ENCODE measurements around the gene PLXNA2. TPM values are rescaled to one million over a fixed set of nuclear protein-coding genes. Genes with fewer than 3 reads are reported as not detected.
A peak's percentile ranks its signal among the peaks of the same experiment; 100 is the strongest.

Gene PLXNA2
- polyA plus RNA-seq, 1 of the 3 experiments (the other 2 are of a cell fraction) = 8.5 TPM

DNA sequence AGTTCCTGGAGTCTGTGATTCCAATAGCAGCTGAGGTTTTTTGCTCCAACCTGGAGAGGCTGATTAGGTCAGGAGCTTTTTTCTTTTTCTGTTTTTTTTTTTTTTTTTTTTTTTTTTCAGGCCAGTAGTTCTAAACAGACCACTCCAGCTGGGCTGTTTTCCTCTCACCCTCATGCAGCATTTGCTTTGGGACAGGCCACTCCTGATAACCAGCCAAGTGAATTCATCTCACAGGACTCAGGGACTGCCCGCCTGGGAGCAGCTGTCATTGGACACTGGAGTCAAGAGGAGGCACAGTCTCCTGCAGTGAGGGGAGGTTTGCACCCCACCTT is 22.9 kb downstream of the PLXNA2 start:
- no peak overlapping the region for H2AFZ ChIP-seq (ENCODE audit: low read depth)
- no peak for DNase-seq
- ChIA-PET CTCF (interaction anchor here (0.7 to 3.0 kb wide), 5 partner anchors 11 to 224 kb away, joined by 3 to 12 read pairs (median 3); no protein-coding TSS in a partner anchor), POLR2A (interaction anchor here (0.6 kb wide), 1 partner anchor 8 kb away, joined by 3 read pairs; no protein-coding TSS in a partner anchor)
- H3K9me3 ChIP-seq = no peaks in the 10 kb centered on the region
- H3F3A ChIP-seq (replicated peaks; ENCODE audit: insufficient read depth) = peaks cover 28% of the 10 kb centered on the region
- H3K9ac ChIP-seq = no peak overlapping the region; the same call in 1 of the 2 replicates
- H3K9me2 ChIP-seq = no peaks in the 10 kb centered on the region
- peaks cover 4 to 10% of the 10 kb centered on the region in 2 experiments for H3K36me3 ChIP-seq (replicated peaks in 1 of 2; ENCODE audit: control insufficient read depth in 1 of 2, insufficient read depth in 2 of 2, low read length in 1 of 2)
- WGBS (ENCODE audit: low lambda C conversion rate) = 85% methylated on average over 1 of the region's 1 CpG
- peak overlapping the region; percentile 29 to 86; a peak in 3 of 4 replicates for H3K27ac ChIP-seq (ENCODE audit: low read depth in 2 of 2, low read length in 1 of 2)
- no peaks in the 10 kb centered on the region for H3K27me3 ChIP-seq (ENCODE audit: insufficient read depth)
- H3K79me2 ChIP-seq (ENCODE audit: insufficient read depth) = peaks cover 97% of the 10 kb centered on the region
- H3K4me2 ChIP-seq = peak overlapping the region; percentile 40; the same call in 1 of the 2 replicates
- H4K20me1 ChIP-seq (ENCODE audit: insufficient read depth) = no peaks in the 10 kb centered on the region
- H3K4me3 ChIP-seq (ENCODE audit: low read depth in 2 of 2, low read length in 1 of 2) = no peak overlapping the region
- H3K4me1 ChIP-seq (ENCODE audit: control insufficient read depth in 1 of 2, insufficient read depth in 2 of 2, low read depth in 1 of 2, low read length in 1 of 2) = peaks cover 19 to 57% of the 10 kb centered on the region in 2 experiments
- TF ChIP-seq, protein P1, sequence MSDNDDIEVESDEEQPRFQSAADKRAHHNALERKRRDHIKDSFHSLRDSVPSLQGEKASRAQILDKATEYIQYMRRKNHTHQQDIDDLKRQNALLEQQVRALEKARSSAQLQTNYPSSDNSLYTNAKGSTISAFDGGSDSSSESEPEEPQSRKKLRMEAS (IDR thresholded peaks at IDR 0.05; ENCODE audit: low read depth) = 0 out of 2 replicates have a peak, but pooled peaks have one; percentile 1
- TF ChIP-seq, protein P2, sequence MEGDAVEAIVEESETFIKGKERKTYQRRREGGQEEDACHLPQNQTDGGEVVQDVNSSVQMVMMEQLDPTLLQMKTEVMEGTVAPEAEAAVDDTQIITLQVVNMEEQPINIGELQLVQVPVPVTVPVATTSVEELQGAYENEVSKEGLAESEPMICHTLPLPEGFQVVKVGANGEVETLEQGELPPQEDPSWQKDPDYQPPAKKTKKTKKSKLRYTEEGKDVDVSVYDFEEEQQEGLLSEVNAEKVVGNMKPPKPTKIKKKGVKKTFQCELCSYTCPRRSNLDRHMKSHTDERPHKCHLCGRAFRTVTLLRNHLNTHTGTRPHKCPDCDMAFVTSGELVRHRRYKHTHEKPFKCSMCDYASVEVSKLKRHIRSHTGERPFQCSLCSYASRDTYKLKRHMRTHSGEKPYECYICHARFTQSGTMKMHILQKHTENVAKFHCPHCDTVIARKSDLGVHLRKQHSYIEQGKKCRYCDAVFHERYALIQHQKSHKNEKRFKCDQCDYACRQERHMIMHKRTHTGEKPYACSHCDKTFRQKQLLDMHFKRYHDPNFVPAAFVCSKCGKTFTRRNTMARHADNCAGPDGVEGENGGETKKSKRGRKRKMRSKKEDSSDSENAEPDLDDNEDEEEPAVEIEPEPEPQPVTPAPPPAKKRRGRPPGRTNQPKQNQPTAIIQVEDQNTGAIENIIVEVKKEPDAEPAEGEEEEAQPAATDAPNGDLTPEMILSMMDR (IDR thresholded peaks at IDR 0.05) = no peak

DNA sequence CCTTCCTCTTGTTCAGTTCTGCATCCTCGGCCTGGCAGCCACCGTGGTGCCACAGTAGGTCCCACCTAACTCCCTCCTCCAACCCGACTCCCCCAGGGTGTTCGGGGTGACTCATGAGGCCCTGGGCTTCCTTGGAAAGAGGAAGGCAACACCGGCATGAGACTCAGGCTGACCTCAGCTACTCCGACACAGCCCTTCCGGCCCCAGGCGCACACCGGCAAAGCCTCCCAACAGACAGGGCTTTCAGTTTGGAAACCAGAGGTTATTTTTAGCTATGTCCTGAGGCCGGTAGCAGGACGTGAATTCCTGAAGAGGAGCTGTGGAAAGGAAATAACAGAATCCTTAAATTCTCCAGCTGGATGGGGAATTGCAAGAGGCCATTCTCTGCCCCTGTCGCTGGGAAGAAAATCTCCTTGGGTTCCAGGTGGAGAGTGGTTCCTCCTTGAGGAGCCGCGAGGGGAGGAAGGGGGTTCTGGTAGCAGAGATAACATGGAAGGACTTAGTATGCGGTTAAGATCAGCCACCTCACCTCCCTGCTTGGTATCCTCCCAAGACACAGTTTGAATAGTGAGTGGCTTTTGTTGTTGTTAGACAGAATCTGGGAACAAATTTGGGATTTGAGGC is 24.4 kb downstream of the PLXNA2 start:
- H3K9me2 ChIP-seq = no peaks in the 10 kb centered on the region
- 60% methylated on average over 9 of the region's 15 CpGs for WGBS (ENCODE audit: low lambda C conversion rate)
- H3K9me3 ChIP-seq = no peaks in the 10 kb centered on the region
- H3K27ac ChIP-seq (ENCODE audit: low read depth in 2 of 2, low read length in 1 of 2) = peak overlapping the region; percentile 79 to 86
- POLR2A ChIA-PET = no interaction called here
- peak overlapping the region; percentile 68 for H3K4me2 ChIP-seq
- TF ChIP-seq RXRA (IDR thresholded peaks at IDR 0.05; ENCODE audit: borderline replicate concordance, low read depth) = peak; percentile 90; the same call in 1 of the 2 replicates
- TF ChIP-seq, protein P3, sequence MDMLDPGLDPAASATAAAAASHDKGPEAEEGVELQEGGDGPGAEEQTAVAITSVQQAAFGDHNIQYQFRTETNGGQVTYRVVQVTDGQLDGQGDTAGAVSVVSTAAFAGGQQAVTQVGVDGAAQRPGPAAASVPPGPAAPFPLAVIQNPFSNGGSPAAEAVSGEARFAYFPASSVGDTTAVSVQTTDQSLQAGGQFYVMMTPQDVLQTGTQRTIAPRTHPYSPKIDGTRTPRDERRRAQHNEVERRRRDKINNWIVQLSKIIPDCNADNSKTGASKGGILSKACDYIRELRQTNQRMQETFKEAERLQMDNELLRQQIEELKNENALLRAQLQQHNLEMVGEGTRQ (IDR thresholded peaks at IDR 0.05; ENCODE audit: borderline replicate concordance, low read depth, low read length) = no peak
- TF ChIP-seq, protein P4, sequence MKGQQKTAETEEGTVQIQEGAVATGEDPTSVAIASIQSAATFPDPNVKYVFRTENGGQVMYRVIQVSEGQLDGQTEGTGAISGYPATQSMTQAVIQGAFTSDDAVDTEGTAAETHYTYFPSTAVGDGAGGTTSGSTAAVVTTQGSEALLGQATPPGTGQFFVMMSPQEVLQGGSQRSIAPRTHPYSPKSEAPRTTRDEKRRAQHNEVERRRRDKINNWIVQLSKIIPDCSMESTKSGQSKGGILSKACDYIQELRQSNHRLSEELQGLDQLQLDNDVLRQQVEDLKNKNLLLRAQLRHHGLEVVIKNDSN (IDR thresholded peaks at IDR 0.05; ENCODE audit: borderline replicate concordance, low read depth) = no peak
- TF ChIP-seq EP300 (IDR thresholded peaks at IDR 0.05; ENCODE audit: borderline replicate concordance in 1 of 2, low read depth in 1 of 2, low read length in 1 of 2) = peak in 1 of 2 experiments; percentile 49; a peak in 1 of 4 replicates
- TF ChIP-seq SIN3A (IDR thresholded peaks at IDR 0.05; ENCODE audit: borderline replicate concordance, low read depth, low read length) = no peak
- TF ChIP-seq EZH2phosphoT487 (IDR thresholded peaks at IDR 0.05; ENCODE audit: borderline replicate concordance, low read depth) = no peak
- TF ChIP-seq, protein P1 (IDR thresholded peaks at IDR 0.05; ENCODE audit: low read depth) = peak; percentile 33; the same call in 1 of the 2 replicates
- TF ChIP-seq ELF1 (IDR thresholded peaks at IDR 0.05) = no peak
- no peak for TF ChIP-seq FOXM1 (IDR thresholded peaks at IDR 0.05; ENCODE audit: low read depth)
- TF ChIP-seq MEF2A (IDR thresholded peaks at IDR 0.05; ENCODE audit: borderline replicate concordance, low read depth) = peak; percentile 85; the same call in 1 of the 2 replicates
- peak; percentile 45; the same call in 1 of the 2 replicates for TF ChIP-seq JUND (IDR thresholded peaks at IDR 0.05)
- TF ChIP-seq TAF1 (IDR thresholded peaks at IDR 0.05; ENCODE audit: borderline replicate concordance, low read depth, low read length) = no peak; the same call in 1 of the 2 replicates
- TF ChIP-seq TCF12 (IDR thresholded peaks at IDR 0.05) = peak; percentile 54
- TF ChIP-seq FOSL2 (IDR thresholded peaks at IDR 0.05; ENCODE audit: borderline replicate concordance, low read depth) = peak; percentile 70; the same call in 1 of the 2 replicates
- H3K9ac ChIP-seq = peak overlapping the region; percentile 55
- DNase-seq = no peak
- no peaks in the 10 kb centered on the region for H3K27me3 ChIP-seq (ENCODE audit: insufficient read depth)
- peaks cover 28% of the 10 kb centered on the region for H3F3A ChIP-seq (replicated peaks; ENCODE audit: insufficient read depth)
- H4K20me1 ChIP-seq (ENCODE audit: insufficient read depth) = no peaks in the 10 kb centered on the region
- H3K4me3 ChIP-seq (ENCODE audit: low read depth in 2 of 2, low read length in 1 of 2) = no peak overlapping the region
- H3K36me3 ChIP-seq (replicated peaks in 1 of 2; ENCODE audit: control insufficient read depth in 1 of 2, insufficient read depth in 2 of 2, low read length in 1 of 2) = peaks cover 16 to 17% of the 10 kb centered on the region in 2 experiments
- CTCF ChIA-PET = interaction anchor here (1.8 to 3.8 kb wide), 3 partner anchors 13 to 198 kb away, joined by 5 to 19 read pairs (median 6); no protein-coding TSS in a partner anchor
- H2AFZ ChIP-seq (ENCODE audit: low read depth) = no peak overlapping the region
- peaks cover 97% of the 10 kb centered on the region for H3K79me2 ChIP-seq (ENCODE audit: insufficient read depth)
- peaks cover 19 to 61% of the 10 kb centered on the region in 2 experiments for H3K4me1 ChIP-seq (ENCODE audit: control insufficient read depth in 1 of 2, insufficient read depth in 2 of 2, low read depth in 1 of 2, low read length in 1 of 2)

Measured in SK-N-SH (cell line).